Calu3 (cell line): Measurements from ENCODE around the gene SFSWAP. TPM values are rescaled to one million over a fixed set of nuclear protein-coding genes. Genes with fewer than 3 reads are reported as not detected.
A peak's percentile ranks its signal among the peaks of the same experiment; 100 is the strongest.
"Not testable (repeated sequence)": the region's sequence is repeated elsewhere in the genome, so short reads cannot be mapped to it uniquely, and the experiment has no call there.

Experiments
- BruUV-seq: library from RNA; stranded (reverse); fragments of 400-500 nt; replicated peaks from 2 replicates; lab custom pipeline; 2021; lab: Mats Ljungman, UMichigan
- CTCF ChIA-PET: fragments of 300-600 bp; sonication (Branson Sonifier 250); formaldehyde crosslinking; loops from one replicate; lab custom pipeline; 2022; ENCODE audit warnings: antibody characterized with exemption; lab: Charles Lee
- DNase-seq: peaks from one replicate; pipeline ENCODE4 v3.0.0; 2022
- H3K27ac Mint-ChIP-seq: one replicate; pipeline ENCODE4 v1.8.0; 2022; ENCODE audit warnings: mixed read lengths; ENCODE audit not compliant: unreplicated experiment
- H3K27me3 Mint-ChIP-seq: one replicate; pipeline ENCODE4 v1.8.0; 2022; ENCODE audit warnings: mixed read lengths; ENCODE audit not compliant: unreplicated experiment
- H3K36me3 Mint-ChIP-seq: one replicate; pipeline ENCODE4 v1.8.0; 2022; ENCODE audit warnings: mild to moderate bottlenecking, moderate library complexity, mixed read lengths; ENCODE audit not compliant: insufficient read depth, unreplicated experiment
- H3K4me1 Mint-ChIP-seq: one replicate; pipeline ENCODE4 v1.8.0; 2022; ENCODE audit warnings: mild to moderate bottlenecking, low read depth, mixed read lengths; ENCODE audit not compliant: unreplicated experiment
- H3K4me3 Mint-ChIP-seq: one replicate; pipeline ENCODE4 v1.8.0; 2022; ENCODE audit warnings: mild to moderate bottlenecking, low read depth, moderate library complexity, mixed read lengths; ENCODE audit not compliant: unreplicated experiment
- H3K9me3 Mint-ChIP-seq: one replicate; pipeline ENCODE4 v1.8.0; 2022; ENCODE audit warnings: low read depth, mixed read lengths; ENCODE audit not compliant: unreplicated experiment
- intact Hi-C: fragments of 100-400 bp; cut with micrococcal nuclease; formaldehyde crosslinking; loops from one replicate; pipeline ENCODE4 v1.10.0; 2022; ENCODE audit not compliant: unreplicated experiment
- total RNA-seq: library from RNA; stranded (reverse); gene quantifications from 2 replicates; pipeline ENCODE4 v1.2.3, GENCODE V29; 2022
- TF ChIP-seq, protein P1 (sequence below): fragments of 200-600 bp; IDR thresholded peaks from one replicate; pipeline ENCODE4 v1.8.0; 2022; ENCODE audit warnings: antibody characterized with exemption; ENCODE audit not compliant: unreplicated experiment

SFSWAP gene
- total RNA-seq, 1 experiment from 2014 or later, result 68.4 TPM

DNA sequence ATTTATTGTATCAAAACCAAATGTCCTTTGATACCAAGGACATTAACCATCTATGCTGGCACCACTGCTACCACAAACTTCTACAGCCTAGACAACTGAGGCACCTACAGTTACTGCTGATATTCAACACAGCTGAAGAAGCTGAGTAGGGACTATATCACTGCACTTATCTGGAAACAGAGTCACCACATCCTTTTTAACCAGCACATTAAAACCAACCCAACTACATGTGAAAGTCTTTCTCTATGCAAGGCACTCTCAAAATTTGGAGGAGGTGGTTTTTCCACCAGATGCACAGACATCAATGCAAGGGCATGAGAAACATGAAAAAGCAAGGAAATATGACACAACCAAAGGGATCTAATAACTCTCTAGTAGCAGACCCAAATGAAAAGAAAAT is 7.7 kb upstream of the SFSWAP start:
- H3K4me3 Mint-ChIP-seq, result no peak overlapping the region
- CTCF ChIA-PET, result no interaction called here
- intact Hi-C loops, result no loop called here
- no peak overlapping the region for H3K27ac Mint-ChIP-seq
- TF ChIP-seq, protein P1, sequence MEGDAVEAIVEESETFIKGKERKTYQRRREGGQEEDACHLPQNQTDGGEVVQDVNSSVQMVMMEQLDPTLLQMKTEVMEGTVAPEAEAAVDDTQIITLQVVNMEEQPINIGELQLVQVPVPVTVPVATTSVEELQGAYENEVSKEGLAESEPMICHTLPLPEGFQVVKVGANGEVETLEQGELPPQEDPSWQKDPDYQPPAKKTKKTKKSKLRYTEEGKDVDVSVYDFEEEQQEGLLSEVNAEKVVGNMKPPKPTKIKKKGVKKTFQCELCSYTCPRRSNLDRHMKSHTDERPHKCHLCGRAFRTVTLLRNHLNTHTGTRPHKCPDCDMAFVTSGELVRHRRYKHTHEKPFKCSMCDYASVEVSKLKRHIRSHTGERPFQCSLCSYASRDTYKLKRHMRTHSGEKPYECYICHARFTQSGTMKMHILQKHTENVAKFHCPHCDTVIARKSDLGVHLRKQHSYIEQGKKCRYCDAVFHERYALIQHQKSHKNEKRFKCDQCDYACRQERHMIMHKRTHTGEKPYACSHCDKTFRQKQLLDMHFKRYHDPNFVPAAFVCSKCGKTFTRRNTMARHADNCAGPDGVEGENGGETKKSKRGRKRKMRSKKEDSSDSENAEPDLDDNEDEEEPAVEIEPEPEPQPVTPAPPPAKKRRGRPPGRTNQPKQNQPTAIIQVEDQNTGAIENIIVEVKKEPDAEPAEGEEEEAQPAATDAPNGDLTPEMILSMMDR, result no peak
- no peaks in the 10 kb centered on the region for H3K9me3 Mint-ChIP-seq
- H3K36me3 Mint-ChIP-seq, result no peaks in the 10 kb centered on the region
- no peaks in the 10 kb centered on the region for H3K4me1 Mint-ChIP-seq
- DNase-seq, result no peak
- BruUV-seq, result no TSS peak
- peaks cover 42% of the 10 kb centered on the region for H3K27me3 Mint-ChIP-seq

DNA sequence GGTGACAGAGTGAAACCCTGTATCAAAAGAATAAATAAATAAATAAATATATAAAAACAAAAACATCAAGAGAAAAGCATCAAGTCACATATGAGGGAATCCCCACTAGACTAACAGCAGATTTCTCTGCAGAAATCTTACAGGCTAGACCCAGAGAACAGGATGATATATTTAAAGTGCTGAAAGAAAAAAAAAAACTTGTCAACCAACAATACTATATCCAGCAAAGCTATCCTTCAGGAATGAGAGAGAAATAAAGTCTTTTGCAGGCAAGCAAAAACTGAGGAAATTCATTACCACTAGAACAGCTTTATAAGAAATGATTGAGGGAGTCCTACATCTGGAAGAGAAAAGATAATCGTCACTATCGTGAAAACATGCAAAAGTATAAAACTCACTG is 6.4 kb upstream of the SFSWAP start:
- Mint-ChIP-seq H3K36me3 (no peaks in the 10 kb centered on the region), H3K27ac (no peak overlapping the region), H3K9me3 (peaks cover 8% of the 10 kb centered on the region), H3K4me1 (no peaks in the 10 kb centered on the region), H3K4me3 (no peak overlapping the region), H3K27me3 (peaks cover 43% of the 10 kb centered on the region)
- TF ChIP-seq, protein P1, result no peak
- intact Hi-C loops, result no loop called here
- CTCF ChIA-PET, result no interaction called here
- no TSS peak for BruUV-seq
- no peak for DNase-seq

DNA sequence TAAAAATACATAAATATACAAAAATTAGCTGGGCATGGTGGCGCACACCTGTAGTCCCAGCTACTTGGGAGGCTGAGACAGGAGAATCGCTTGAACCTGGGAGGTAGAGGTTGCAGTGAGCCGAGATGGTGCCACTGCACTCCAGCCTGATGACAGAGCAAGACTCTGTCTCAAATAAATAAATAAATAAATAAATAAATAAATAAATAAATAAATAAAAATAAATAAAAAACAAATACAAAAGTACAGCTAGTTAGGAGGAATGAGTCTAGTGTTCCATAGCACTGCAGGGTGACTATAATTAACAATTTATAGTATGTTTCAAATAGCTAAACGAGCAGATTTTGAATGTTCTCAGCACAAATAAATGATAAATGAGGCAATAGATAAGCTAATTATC is 4.2 kb upstream of the SFSWAP start:
- BruUV-seq, H3K4me1 Mint-ChIP-seq, H3K27ac Mint-ChIP-seq, DNase-seq, H3K4me3 Mint-ChIP-seq, intact Hi-C loops: not testable (repeated sequence)
- H3K27me3 Mint-ChIP-seq, result peaks cover 25% of the 10 kb centered on the region
- H3K36me3 Mint-ChIP-seq, result peaks cover 21% of the 10 kb centered on the region
- peaks cover 11% of the 10 kb centered on the region for H3K9me3 Mint-ChIP-seq
- CTCF ChIA-PET, result interaction anchor here (1.1 kb wide), 1 partner anchor 23 kb away, joined by 3 read pairs; no protein-coding TSS in a partner anchor

DNA sequence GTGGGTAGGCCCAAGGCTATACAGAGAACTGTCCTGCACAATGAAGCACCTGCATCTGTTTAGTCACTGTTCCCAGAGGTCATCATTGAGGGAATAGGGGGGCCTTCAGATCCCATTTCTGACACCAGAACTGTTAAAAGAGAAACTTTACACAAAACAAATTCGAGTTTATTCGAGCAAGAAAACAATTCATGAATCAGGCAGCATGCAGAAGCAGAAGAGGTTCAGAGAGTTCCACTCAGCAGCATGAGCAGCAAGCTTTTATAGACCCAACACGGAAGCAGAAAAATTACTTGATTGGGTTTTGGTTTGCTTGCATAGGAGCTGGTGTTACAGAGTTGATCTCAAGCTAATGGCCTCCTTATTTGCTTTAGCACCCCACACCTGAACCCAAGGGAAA is 1.7 kb upstream of the SFSWAP start:
- no TSS peak for BruUV-seq
- no peak for DNase-seq
- Mint-ChIP-seq H3K27me3 (peaks cover 25% of the 10 kb centered on the region), H3K4me3 (peak overlapping the region; percentile 100), H3K36me3 (peaks cover 42% of the 10 kb centered on the region), H3K27ac (peak overlapping the region; percentile 100), H3K9me3 (peaks cover 11% of the 10 kb centered on the region), H3K4me1 (peaks cover 19% of the 10 kb centered on the region)
- CTCF ChIA-PET, result interaction anchor here (0.6 kb wide), 1 partner anchor 32 kb away, joined by 5 read pairs; no protein-coding TSS in a partner anchor
- TF ChIP-seq, protein P1, result no peak
- intact Hi-C loops, result no loop called here

DNA sequence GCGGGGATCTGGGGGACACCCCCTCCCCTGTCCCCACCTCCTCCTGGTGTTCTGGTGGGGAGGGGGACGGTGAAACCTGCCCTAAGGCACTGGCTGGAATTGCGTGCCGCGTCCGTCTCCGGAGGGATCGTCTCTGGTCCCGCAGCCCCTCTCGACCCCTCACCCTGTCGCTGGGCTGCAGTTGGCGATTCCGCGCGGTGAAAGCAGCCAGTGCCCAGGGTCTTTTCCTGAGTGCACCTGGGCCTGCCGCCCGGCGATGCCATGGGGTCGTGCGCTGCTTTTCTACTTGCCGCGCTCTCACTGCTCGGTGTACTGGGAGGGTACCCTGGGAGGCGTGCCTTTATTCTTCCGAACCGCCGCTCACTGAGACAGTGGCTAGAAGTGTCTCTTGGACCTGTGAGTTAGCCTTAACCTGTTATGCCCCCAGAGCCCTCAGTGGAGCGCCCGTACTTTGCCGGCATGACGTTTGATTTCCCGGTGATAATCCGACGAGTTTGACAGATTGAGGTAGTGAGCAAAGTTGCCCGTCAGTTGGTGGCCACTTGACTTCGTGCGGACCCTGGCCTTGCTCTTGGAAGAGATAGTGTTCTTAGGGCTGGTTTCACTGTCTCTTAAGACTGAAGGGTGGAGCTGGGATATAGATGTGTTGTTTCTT is 788 bp downstream of the SFSWAP start:
- H3K4me1 Mint-ChIP-seq, result peaks cover 19% of the 10 kb centered on the region
- CTCF ChIA-PET, result no interaction called here
- peaks cover 25% of the 10 kb centered on the region for H3K27me3 Mint-ChIP-seq
- peaks cover 11% of the 10 kb centered on the region for H3K9me3 Mint-ChIP-seq
- H3K4me3 Mint-ChIP-seq, result peak overlapping the region; percentile 100
- intact Hi-C loops, result no loop called here
- TF ChIP-seq, protein P1, result no peak
- H3K36me3 Mint-ChIP-seq, result peaks cover 65% of the 10 kb centered on the region
- peak overlapping the region; percentile 100 for H3K27ac Mint-ChIP-seq
- no TSS peak for BruUV-seq
- DNase-seq, result peak; percentile 17
